GM20000 (cell line): ENCODE results near the gene USP24.
A peak's percentile ranks its signal among the peaks of the same experiment; 100 is the strongest.

Source experiments
- DNase-seq: peaks from one replicate; pipeline ENCODE4 v3.0.0; 2012; ENCODE audit warnings: low spot score
- CTCF ChIP-seq: IDR thresholded peaks from 2 replicates; pipeline ENCODE4 v1.5.1; 2012; ENCODE audit warnings: mild to moderate bottlenecking, control low read depth; ENCODE audit errors: extremely low read depth, missing control alignments

Gene USP24

GRCh38 chr1:55213885-55214211, 1.3 kb downstream of the USP24 start:
- TF ChIP-seq CTCF, result no peak
- DNase-seq, result no peak

GRCh38 chr1:55213151-55213884, 1.8 kb downstream of the USP24 start:
- peak; percentile 48 for DNase-seq

GRCh38 chr1:55212349-55213150, 2.6 kb downstream of the USP24 start:
- no peak for DNase-seq

More at GRCh38 chr1:55213151-55213884, 1.8 kb downstream of the USP24 start:
- no peak for TF ChIP-seq CTCF

GRCh38 chr1:55211863-55212262, 3.3 kb downstream of the USP24 start:
- DNase-seq, result peak; percentile 57

More at GRCh38 chr1:55212349-55213150, 2.6 kb downstream of the USP24 start:
- TF ChIP-seq CTCF, result no peak

GRCh38 chr1:55210990-55211801, 4.0 kb downstream of the USP24 start:
- no peak for DNase-seq
- no peak for TF ChIP-seq CTCF

More at GRCh38 chr1:55211863-55212262, 3.3 kb downstream of the USP24 start:
- TF ChIP-seq CTCF, result no peak

GRCh38 chr1:55209247-55209646, 5.9 kb downstream of the USP24 start:
- TF ChIP-seq CTCF, result no peak
- DNase-seq, result peak; percentile 32
